AML-193 (cell line): ENCODE measurements around the gene PROZ.

ENCODE experiments used
- DNase-seq, 2 experiments: peaks; one replicate each; lab custom pipeline; 2025; lab: John Stamatoyannopoulos, UW

Gene PROZ

DNA sequence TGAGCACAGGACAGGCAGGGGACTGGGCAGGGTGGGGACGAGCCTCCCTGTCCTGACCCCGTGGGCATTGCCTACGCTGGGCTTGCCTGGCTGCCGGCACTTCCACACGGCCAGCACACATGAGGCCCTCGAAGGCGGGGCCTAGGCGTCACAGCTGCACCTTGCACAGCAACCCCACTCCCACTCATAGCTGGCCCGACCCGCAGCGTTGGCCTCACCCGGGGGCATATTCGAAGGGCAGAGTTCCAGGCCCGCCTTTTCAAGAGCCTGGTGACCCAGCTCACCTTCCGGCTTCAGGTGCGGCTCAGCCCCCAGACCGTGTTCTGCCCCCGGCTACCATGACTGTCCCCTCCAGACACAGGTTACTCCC lies 16.9 kb upstream of the PROZ start:
- DNase-seq: no peak

DNA sequence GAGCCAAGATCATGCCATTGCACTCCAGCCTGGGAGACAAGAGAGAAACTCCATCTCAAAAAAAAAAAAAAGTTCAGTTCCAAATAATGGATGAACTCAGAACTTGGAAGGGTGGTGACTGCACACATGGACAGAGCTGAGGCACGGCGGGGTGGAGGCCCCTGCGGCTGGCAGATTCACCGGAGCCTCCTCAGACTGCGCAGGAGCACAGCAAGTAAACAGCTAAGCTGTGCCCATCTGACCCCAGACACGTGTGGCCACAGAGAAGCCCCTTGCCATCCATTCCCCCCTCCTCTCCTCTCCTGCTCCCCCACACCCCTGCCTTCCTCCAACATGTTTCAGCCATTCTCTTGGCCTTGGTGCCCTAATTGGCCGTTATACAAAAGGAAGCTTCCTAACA lies 15.6 kb upstream of the PROZ start:
- no peak for DNase-seq

DNA sequence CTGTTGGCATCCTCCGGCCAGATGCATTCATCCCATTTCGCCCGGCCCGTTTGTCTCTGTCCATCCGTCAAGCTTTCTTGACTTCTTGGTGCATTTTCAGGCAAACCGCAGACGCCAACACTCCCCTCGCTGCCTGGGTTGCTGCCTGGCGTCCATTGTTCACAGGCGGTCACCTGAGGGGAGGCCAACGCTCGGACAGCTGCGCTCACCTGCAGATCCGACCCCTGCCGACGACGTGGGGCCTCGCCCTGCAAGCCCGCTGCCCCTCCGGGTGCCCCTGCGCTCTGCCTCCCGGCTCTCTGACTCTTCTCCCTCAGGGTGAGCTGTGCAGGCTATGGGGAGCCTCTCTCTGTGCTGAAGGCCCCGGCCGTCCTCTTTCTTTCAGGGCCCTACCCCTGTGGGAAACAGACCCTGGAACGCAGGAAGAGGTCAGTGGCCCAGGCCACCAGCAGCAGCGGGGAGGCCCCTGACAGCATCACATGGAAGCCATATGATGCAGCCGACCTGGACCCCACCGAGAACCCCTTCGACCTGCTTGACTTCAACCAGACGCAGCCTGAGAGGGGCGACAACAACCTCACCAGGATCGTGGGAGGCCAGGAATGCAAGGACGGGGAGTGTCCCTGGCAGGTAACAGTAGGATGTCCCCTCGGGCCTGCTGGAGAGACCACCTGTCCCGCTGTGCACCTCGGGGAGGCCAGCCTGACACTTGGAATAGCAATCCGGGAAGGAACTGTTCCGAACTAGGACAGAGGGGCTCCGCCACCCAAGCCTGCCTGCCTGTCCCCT lies 14.8 kb upstream of the PROZ start:
- DNase-seq: no peak

DNA sequence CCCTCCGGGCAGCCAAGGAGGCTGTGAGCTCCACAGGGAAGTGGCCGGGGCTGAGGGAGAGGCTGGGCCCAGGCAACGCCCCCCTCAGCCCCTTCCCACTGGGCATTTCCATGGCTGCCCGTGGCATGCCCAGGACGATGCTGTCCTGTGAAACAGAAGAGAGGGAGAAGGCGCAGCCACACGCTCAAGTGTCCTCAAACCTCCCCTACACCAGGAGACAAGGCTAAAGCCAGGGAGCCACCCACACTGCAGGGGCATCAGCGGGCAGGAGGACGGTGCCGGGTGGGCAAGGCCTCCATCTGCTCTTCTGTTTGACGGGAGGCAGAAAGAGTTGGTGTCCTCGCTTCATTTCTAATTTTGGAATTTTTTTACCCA lies 14.2 kb upstream of the PROZ start:
- no peak for DNase-seq

DNA sequence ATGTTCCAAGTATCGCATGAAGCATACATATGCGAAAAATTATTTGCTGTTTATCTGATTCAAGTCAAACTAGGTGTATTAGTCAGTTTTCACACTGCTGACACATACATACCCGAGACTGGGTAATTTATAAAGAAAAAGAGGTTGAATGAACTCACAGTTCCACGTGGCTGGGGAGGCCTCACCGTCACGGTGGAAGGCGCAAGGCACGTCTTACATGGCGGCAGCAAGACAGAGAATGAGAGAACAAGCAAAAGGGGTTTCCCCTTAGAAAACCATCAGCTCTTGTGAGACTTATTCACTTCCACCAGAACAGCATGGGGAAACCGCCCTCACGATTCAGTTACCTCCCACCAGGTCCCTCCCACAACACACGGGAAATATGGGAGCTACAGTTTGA lies 13.0 kb upstream of the PROZ start:
- no peak for DNase-seq

DNA sequence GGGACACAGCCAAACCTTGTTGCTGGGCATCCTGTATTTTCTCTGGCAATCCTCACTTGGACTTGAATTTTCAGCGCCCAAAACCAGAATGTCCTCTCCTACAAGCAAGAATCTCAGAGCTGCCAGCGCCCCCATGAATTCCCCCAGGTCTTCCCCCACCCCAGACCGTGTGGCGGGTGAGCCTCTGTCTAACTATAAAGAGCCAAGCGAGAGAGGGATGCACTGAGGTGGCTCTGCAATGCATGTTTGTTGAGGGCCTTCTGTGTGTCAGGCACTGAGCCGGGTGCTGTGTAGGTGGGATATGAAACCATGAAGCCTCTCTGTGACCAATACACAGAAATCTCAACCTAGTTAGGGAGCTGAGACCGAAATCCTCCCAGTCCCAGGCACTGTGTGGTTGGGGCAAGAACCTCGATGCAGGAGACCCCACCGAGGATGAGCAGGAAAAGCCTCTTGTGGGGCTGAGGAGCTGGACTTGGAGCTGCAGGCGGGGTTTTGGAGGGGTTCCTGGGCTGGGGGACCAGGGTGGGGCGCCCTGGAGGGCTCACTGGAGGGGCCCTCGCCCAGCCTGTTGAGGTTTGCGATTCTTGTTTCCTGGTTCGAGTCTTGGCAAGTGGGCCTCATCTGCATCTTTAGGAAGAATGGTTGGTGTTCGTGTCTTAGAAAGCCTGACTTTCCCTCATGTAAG lies 12.4 kb upstream of the PROZ start:
- DNase-seq: no peak

DNA sequence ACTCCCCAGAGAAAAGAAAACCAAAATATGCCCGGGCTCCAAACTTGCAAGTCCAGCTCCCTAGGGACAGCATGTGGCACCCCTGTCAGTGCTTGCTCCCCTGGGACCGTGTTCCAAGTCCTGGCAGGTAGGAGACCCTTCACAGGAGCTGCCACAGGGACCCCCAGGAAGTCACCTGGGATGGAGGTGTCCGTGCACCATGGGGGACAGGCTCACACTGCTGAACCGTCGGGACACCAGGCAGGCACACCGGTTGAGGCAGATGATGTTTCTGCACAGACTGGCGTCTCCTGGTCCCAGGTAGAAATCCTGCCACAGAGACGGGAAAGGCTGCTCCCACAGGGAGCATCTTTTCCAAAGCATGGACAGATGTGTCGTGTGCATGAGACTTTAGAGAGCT lies 11.7 kb upstream of the PROZ start:
- no peak for DNase-seq

DNA sequence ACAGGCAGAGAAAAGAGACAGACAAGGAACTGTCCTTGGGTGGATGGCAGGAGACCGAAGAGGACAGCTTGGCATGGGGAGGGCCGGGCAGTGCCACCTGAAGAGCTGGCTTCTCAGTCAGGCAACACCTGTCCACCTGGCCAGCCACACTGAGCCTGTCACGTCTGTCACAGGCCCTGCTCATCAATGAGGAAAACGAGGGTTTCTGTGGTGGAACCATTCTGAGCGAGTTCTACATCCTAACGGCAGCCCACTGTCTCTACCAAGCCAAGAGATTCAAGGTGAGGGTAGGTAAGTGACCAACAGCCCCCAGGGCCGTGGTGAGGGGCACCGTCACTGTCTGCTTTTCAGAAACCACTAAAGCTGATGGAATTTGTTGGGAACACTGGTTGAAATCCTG lies 11.2 kb upstream of the PROZ start:
- DNase-seq: no peak

DNA sequence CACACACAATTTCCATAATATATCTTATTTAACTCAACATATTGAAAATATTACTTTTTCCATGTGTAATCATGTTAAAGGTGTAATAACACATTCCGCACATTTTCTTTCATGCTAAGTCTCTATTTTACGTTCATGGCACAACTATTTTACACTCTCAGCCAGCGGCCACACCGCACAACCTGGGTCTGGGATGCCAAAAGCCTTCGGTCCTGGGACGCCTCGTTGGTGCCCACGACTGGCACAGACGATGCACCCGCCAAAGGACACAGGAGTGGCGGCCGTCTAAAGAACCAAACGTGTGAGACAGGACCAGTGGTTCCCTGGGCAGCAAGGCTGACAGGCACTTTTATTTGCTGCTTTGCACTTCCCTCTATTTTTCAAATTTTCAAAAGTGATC lies 10.0 kb upstream of the PROZ start:
- no peak for DNase-seq

DNA sequence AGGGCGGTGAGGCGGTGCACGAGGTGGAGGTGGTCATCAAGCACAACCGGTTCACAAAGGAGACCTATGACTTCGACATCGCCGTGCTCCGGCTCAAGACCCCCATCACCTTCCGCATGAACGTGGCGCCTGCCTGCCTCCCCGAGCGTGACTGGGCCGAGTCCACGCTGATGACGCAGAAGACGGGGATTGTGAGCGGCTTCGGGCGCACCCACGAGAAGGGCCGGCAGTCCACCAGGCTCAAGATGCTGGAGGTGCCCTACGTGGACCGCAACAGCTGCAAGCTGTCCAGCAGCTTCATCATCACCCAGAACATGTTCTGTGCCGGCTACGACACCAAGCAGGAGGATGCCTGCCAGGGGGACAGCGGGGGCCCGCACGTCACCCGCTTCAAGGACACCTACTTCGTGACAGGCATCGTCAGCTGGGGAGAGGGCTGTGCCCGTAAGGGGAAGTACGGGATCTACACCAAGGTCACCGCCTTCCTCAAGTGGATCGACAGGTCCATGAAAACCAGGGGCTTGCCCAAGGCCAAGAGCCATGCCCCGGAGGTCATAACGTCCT lies 9.4 kb upstream of the PROZ start:
- no peak for DNase-seq

DNA sequence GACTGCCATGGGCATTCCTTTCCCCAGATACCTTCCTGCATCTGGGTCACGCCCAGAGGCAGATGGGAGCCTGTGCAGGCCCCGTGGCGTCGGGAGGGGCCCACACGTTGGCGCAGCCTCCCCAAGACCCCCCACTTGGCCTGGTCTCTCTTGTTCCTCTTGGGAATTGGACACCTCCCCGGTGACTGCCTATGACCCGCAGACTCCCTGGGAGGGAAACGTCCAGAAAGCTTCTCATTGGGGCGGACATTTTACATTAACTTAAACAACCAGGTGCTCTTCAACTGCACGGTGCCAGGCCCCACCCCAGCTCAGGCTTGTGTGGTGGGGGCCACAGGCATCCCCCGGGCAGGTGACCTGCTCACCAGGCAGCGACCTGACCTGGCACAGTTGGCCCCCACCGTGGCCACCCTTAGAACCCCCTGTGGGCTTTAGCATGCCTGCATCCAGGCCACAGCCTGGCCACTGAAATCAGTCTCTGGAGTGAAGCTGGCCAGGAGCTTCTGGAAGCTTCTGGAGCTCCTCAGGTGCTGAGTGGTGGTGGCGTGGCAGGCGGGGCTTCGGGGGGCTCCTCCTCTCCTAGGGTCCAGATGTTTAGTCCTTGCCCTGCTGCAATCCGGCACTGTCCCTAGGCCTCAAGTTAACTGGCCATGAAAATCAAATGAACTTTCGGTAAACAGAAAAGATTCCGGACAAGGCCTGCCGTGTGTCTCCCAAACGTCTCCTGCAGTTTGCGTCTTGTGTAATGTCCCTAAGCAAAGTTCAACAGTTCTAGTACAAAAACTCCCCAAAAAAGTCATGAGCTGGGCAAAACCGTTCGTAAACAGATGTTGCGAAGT lies 8.5 kb upstream of the PROZ start:
- no peak for DNase-seq

DNA sequence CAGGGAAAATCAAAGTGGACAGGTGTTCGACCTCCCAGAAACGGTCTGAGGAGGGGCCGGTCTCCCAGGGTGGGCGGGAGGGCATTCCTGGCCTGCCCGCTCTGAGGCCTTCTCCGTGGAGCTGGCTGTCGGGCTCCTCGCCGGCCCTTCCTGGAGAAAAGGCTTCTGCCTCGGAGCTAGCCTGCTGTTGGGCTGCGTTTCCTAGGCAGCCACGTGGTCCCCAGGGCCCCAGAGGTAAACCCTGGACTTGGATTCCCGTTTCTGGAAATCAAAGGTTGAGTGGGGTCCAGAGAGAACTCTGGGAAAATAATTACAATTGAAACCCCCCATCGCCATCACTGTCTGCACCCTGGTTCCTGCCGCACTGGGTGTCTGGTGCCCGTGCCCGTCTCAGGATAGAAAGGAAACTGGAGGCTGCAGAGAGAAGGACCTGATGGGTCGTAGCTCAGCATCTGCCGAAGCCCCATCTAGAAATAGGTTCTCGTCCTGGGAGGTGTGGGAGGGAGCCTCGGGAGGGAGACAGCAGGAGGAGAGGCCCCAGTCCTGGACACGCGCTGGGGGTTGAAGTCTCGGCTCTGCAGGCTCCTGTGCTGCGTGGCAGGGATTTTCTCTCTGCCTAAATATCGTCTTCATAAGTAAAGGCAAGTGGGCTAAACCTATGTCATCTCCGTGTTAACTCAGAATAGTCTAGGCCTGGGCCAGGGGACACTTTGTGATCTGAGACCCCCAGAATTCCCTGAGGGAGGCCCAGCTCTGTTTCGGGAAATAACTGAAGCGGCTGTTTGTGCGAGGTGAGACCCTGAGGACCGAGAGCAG lies 7.7 kb upstream of the PROZ start:
- DNase-seq: no peak

DNA sequence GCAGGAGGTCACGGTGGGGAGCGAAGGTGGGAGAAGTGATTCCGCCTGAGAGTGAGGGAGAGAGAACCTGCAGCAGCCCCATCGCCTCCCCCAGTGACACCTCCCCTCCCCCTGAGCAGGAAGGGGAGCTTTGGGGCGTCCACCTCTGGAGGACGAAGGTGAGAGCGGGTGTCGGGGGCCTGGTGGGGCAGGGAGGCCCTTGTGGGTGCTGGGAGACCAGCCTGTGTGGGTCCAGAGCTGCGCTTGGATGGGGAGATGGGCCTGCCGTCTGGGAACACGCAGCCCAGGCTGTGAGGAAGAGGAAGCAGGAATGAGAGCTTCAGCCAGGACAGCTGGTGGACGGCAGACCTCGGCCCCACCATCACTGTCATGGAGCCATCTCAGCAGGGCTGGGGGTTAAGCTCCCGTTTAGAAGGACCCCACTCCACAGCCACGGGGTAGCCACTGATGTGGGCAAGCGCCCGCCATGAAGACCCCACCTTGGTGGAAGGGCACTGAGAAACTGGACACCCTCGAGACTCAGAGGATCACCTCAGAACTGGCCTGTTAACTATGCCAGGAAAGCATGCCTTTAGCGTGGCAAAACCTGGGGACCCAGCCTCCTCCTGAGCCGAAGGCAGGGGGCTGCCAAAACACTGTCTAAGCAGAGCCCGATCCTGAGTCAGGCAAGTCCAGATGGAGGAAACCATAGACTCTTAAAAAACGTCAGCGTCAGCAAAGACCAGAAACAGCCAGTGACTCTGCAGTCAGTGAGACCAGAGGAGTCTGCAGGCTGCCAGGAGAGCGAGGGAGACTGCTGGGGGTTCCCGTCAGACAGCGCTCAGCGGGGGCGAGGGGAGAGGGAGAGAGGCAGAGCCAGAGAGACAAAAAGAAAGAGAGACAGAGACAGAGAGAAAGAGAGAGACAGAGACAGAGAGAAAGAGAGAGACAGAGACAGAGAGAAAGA lies 6.4 kb upstream of the PROZ start:
- DNase-seq: no peak

DNA sequence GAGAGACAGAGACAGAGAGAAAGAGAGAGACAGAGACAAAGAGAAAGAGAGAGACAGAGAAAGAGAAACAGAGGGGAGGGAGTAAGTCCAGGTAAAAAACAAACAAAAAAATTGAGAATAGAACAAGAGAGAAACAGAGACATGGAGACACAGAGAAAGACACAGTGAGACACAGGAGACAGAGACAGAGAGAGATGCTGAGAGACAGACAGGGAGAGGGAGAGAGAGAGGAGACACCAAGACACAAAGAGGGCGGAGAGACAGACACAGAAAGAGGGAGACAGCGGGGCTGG lies 5.8 kb upstream of the PROZ start:
- no peak for DNase-seq

DNA sequence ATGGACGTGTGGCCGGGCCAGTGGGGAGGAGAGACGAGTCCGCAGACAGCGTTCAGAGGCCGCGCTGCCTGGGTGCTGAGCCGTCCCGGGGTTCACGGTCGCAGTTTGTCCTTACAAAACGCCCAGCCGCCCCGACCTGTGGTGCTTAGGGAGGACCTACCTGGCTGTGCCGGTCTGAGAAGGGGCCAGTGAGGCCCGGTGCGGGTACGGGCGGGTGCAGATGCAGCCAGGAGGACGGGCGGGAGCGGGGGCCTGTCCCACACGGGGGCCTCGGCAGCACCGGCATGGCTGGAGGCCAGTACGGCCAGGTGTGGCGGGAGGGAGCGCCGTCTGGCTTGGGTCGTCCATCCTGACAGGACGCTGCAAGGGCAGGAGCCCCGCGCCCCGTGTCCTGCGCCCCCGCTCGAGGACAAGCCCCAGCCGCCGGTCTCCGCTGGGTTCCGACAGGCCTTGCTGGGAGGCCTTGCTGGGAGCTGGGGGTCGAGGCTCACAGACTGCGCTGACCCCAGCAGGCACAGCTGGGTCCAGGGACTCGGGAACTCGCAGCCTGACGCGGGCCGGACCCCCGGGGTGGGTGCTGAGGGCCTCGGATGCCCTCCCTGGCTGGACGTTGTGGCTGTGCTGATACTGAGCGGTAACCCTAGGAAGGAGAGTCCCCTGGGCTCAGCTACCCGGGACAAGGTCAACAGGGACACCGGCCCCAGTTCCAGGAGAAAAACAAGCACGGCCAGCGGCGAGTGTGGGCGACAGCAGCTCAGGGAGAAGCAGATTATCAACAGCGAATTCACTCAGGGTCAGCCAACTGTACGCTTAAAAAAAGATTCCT lies 5.3 kb upstream of the PROZ start:
- DNase-seq: peak in 1 of 2 experiments; percentile 62

DNA sequence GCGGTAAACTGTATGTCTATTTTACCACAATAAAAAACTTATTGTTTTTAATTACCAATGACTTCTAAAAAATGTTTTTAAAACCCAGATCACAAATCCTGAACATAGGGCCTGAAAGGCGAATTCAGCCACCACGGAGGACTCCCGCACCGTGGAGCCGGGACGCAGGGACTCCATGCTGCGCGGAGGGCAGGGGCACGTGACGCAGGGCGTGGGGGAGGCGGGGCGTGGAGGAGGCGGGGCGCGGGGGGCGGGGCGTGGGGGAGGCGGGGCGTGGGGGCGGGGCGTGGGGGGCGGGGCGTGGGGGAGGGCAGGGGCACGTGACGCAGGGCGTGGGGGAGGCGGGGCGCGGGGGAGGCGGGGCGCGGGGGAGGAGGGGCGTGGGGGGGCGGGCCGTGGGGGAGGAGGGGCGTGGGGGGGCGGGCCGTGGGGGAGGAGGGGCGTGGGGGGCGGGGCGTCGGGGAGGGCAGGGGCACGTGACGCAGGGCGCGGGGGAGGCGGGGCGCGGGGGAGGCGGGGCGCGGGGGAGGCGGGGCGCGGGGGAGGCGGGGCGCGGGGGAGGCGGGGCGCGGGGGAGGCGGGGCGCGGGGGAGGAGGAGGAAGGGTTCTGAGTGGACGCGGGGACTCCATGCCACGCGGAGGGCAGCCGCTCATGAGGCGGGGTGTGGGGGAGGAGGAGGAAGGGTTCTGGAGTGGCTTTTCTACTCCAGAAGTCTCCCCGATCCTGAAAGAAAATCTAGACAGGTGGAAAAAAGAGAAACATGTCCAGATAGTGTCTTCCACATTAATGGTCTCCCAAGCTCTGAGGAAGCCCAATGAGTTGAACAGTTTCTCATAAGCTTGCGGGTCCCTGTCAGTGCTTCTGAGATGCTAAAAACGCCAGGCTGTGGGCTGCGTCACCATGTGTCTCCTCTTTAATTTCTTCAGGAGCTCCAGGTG lies 4.4 kb upstream of the PROZ start:
- peak; percentile 56 to 62 for DNase-seq

DNA sequence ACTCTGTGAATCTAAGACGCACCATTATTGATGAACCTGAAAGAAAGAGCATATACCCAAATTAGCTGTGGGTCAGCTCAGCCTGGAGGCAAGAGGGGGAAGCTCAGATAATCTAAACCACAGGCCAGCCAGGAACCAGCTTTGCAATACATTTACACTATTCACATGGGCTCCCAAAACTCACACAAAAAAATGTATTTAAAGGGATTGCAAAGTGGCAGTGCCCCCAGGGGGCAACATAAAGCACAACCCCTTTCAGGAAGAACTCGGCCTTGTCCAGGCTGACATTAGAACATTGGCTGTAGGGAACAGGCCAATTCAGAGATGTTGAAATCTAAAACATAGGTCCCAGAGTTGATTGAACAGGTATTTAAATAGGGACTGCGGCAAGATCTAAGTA lies 3.2 kb upstream of the PROZ start:
- no peak for DNase-seq

DNA sequence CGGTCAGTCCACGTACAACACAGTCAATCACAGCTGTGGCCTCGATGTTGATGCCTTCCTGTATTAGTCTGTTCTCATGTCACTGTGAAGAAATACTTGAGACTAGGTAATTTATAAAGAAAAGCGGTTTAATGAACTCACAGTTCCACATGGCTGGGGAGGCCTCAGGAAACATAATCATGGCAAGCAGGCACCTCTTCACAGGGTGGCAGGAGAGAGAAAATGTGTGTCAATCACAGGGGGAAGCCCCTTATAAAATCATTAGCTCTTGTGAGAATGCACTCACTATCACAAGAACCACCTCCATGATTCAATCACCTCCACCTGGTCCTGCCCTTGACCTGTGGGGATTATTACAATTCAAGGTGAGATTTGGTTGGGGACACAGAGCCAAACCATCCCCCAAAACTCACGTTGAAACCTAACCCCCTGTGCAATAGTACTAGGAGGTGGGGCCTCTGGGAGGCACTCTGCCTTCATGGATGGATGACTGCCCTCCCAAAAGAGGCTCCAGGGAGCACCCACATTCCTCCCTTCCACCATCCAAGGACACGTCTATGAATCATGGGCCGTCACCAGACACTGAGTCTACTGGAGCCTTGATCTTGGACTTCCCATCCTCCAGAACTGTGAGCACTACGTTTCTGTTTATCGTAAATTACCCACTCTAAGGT lies 2.3 kb upstream of the PROZ start:
- no peak for DNase-seq
